Right cardiac atrium (tissue), 5 donors: ENCODE measurements around the gene TLR6. TPM values are rescaled to one million over a fixed set of nuclear protein-coding genes. Genes with fewer than 3 reads are reported as not detected.

Source experiments
- ATAC-seq, 2 donors: fragments of 200-7000 bp; cut with Tn5 transposase; one replicate each; pipeline versions ENCODE4 v1.8.0 to v1.9.1; 2020; ENCODE audit warnings: moderate library complexity in 2 of 2, mild to moderate bottlenecking in 1 of 2
- DNase-seq, 3 donors: peaks; one replicate each; pipeline ENCODE4 v3.0.0-alpha.2; 2020
- H3K27ac ChIP-seq: one replicate; pipeline ENCODE4 v1.5.1; 2013; ENCODE audit warnings: mild to moderate bottlenecking, low read length, control low read depth, moderate library complexity
- H3K27me3 ChIP-seq: one replicate; pipeline ENCODE4 v1.6.1; 2013; ENCODE audit not compliant: control insufficient read depth, insufficient read depth
- H3K4me1 ChIP-seq: one replicate; pipeline ENCODE4 v1.6.1; 2013; ENCODE audit warnings: low read length; ENCODE audit not compliant: control insufficient read depth, insufficient read depth
- H3K4me3 ChIP-seq: one replicate; pipeline ENCODE4 v1.5.1; 2013; ENCODE audit warnings: low read length, control low read depth
- H3K9me3 ChIP-seq: one replicate; pipeline ENCODE4 v1.6.1; 2013; ENCODE audit warnings: low read length; ENCODE audit not compliant: control insufficient read depth
- WGBS: extraction: QIAGEN DNeasy Blood & Tissue Kit; methylation state at CpG from one replicate; pipeline ENCODE4 v1.1.7; 2013; 5-methylcytosine and 5-hydroxymethylcytosine counted together
- intact Hi-C, 4 donors: fragments of 100-400 bp; cut with DNase I; formaldehyde crosslinking; loops; one replicate each; pipeline versions ENCODE4 v1.11.0 to v1.14.0; 2022 to 2023
- polyA plus RNA-seq: library from polyadenylated mRNA; stranded (reverse); fragments of 200-250 nt; gene quantifications from one replicate; pipeline ENCODE4 v1.2.3, GENCODE V29; 2013
- total RNA-seq, 4 donors: library from RNA; stranded (reverse); fragmentation: NEBNext Ultra II Directional; extraction: Animal tissue kit (Norgen Biotek cat#: 25700); gene quantifications; one replicate each; pipeline ENCODE4 v1.2.1, GENCODE V29; 2021
- donor health status: healthy with polysubstance abuse.
- donor health status: DM: no; HTN: yes; CAD: no.
- donor health status: DM: no; HTN: no; CAD: no.
- donor health status: DM: no; HTN: yes; CAD: no; lungs with severe emphysema.
- donor health status: DM: yes; HTN: yes; CAD: no.

Gene TLR6
- total and polyA plus RNA-seq, 5 donors: 0.20 to 3.3 (median 2.0) TPM

DNA sequence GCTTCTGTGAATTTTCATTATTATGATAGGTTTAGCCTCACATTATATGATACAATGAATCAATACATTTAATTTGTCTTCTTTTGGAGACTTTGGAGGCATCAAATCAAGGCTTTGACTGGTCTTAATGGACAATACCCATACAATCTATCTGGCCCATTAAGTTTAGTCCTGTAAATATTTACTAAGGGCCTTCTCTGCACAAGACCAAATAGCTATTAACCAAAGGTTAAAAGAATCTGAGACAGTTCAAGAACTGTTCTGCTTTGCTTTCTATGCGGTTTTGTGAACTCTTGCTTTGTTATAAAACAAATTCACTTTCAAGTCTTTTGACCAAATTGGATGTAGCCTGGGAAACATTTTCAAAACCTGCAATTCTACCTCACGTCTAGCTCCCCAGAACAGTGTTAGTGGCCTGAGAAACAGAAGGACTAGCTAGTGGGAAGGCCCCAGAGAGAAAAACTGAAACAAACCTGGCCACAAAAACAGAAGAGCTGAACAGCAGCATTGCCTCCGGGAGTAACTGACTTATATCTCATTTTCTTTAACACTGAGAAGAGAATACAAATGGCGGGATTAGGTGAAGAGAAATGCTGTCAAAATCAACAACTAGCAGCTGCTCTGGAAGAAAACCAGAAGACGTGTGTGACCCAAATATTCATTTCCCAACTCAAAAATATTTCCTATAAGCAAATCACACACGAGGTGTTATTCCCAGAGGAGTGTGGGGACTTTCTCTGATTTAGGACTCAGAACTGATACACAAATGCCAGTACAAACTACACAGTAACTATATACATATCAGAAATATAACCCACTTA, 52.6 kb downstream of the TLR6 start:
- Histone ChIP-seq H3K4me3 (peak overlapping the region; percentile 38), H3K27me3 (no peaks in the 10 kb centered on the region), H3K4me1 (peaks cover 2% of the 10 kb centered on the region), H3K9me3 (no peaks in the 10 kb centered on the region), H3K27ac (no peak overlapping the region)
- WGBS: 41% methylated on average over 6 of the region's 6 CpGs
- DNase-seq (no peak), ATAC-seq (no peak)
- intact Hi-C loops: no loop called here

- H3K4me1 ChIP-seq: peaks cover 2% of the 10 kb centered on the region
- H3K9me3 ChIP-seq: no peaks in the 10 kb centered on the region
- DNase-seq (no peak), ATAC-seq (no peak)
- H3K27me3 ChIP-seq: no peaks in the 10 kb centered on the region
- WGBS: 94% methylated on average over 15 of the region's 15 CpGs
- no peak overlapping the region for H3K27ac ChIP-seq
- intact Hi-C loops: no loop called here
- no peak overlapping the region for H3K4me3 ChIP-seq
These were observed 53.9 kb downstream of the TLR6 start for GRCh38 chr4:38802561-38803355.

GRCh38 chr4:38800961-38801450, 55.6 kb downstream of the TLR6 start:
- no peaks in the 10 kb centered on the region for H3K27me3 ChIP-seq
- no peak overlapping the region for H3K27ac ChIP-seq
- WGBS: 87% methylated on average over 3 of the region's 3 CpGs
- intact Hi-C loops: no loop called here
- H3K4me1 ChIP-seq: peaks cover 2% of the 10 kb centered on the region
- H3K4me3 ChIP-seq: no peak overlapping the region
- H3K9me3 ChIP-seq: no peaks in the 10 kb centered on the region
- DNase-seq: no peak
- ATAC-seq: no peak

GRCh38 chr4:38800366-38800765, 56.3 kb downstream of the TLR6 start:
- intact Hi-C loops: no loop called here
- Histone ChIP-seq H3K27me3 (no peaks in the 10 kb centered on the region), H3K4me1 (no peaks in the 10 kb centered on the region), H3K27ac (no peak overlapping the region), H3K9me3 (no peaks in the 10 kb centered on the region), H3K4me3 (no peak overlapping the region)
- DNase-seq (no peak), ATAC-seq (no peak)
- WGBS: 85% methylated on average over 2 of the region's 2 CpGs

DNA sequence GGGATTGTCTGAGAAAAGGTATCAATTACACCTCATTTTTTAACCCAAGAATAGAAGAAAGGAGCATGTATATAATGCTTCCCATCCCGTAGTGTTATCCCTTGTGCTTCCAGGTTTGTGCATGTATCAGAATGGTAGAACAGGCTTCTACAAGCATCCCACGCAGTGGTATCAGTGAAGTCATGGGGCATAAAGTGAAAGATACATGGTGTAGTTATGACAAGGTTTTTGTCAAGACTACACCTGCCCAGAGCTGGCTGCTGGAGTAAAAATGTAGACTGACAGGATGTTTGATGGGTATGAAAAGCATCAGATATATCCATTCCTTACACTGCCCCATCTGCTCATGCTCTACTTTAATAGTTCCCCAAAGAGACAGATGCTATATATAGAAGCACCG, 61.5 kb downstream of the TLR6 start:
- ATAC-seq (no peak), DNase-seq (no peak)
- 84% methylated on average over 3 of the region's 3 CpGs for WGBS
- intact Hi-C loops: no loop called here
- Histone ChIP-seq H3K4me1 (no peaks in the 10 kb centered on the region), H3K27ac (no peak overlapping the region), H3K9me3 (no peaks in the 10 kb centered on the region), H3K27me3 (no peaks in the 10 kb centered on the region), H3K4me3 (no peak overlapping the region)

DNA sequence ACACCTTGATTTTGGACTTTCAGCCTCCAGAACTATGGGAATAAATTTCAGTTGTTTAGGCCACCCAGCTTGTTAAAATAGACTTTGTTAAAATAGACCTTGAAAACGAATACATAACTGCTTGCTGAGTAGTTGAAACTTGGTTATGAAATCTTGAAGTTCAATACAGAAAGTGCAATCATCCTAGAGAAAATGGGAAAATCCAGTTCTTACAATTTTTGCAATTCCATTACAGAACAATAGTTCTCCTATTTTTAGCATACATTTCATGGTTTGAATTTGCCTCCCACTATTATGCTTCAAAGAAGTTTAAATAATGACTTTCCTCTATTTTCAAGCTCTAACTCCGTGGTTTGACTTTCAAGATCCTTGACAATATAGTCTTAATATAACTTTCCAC, 62.6 kb downstream of the TLR6 start:
- no peak overlapping the region for H3K4me3 ChIP-seq
- DNase-seq (no peak), ATAC-seq (no peak)
- no peaks in the 10 kb centered on the region for H3K9me3 ChIP-seq
- no peaks in the 10 kb centered on the region for H3K4me1 ChIP-seq
- no peaks in the 10 kb centered on the region for H3K27me3 ChIP-seq
- intact Hi-C loops: no loop called here
- H3K27ac ChIP-seq: no peak overlapping the region
- 72% methylated on average over 2 of the region's 2 CpGs for WGBS

GRCh38 chr4:38791010-38791409, 65.6 kb downstream of the TLR6 start:
- no peak for DNase-seq
- no peak overlapping the region for H3K4me3 ChIP-seq
- ATAC-seq: peak in 1 of 2 donors; percentile 36
- intact Hi-C loops: no loop called here
- 63% methylated on average over 2 of the region's 2 CpGs for WGBS
- no peaks in the 10 kb centered on the region for H3K9me3 ChIP-seq
- H3K27me3 ChIP-seq: no peaks in the 10 kb centered on the region
- no peaks in the 10 kb centered on the region for H3K4me1 ChIP-seq
- no peak overlapping the region for H3K27ac ChIP-seq

GRCh38 chr4:38788317-38788716, 68.3 kb downstream of the TLR6 start:
- Histone ChIP-seq H3K4me3 (no peak overlapping the region), H3K27me3 (no peaks in the 10 kb centered on the region), H3K27ac (no peak overlapping the region), H3K9me3 (no peaks in the 10 kb centered on the region), H3K4me1 (no peaks in the 10 kb centered on the region)
- WGBS: 56% methylated on average over 1 of the region's 1 CpG
- ATAC-seq (no peak), DNase-seq (no peak)
- intact Hi-C loops: no loop called here

- 86% methylated on average over 4 of the region's 4 CpGs for WGBS
- Histone ChIP-seq H3K4me1 (no peaks in the 10 kb centered on the region), H3K4me3 (no peak overlapping the region), H3K27me3 (no peaks in the 10 kb centered on the region), H3K27ac (no peak overlapping the region), H3K9me3 (no peaks in the 10 kb centered on the region)
- ATAC-seq: no peak
- no peak for DNase-seq
- intact Hi-C loops: no loop called here
These were observed 68.9 kb downstream of the TLR6 start for GRCh38 chr4:38787693-38788092.

DNA sequence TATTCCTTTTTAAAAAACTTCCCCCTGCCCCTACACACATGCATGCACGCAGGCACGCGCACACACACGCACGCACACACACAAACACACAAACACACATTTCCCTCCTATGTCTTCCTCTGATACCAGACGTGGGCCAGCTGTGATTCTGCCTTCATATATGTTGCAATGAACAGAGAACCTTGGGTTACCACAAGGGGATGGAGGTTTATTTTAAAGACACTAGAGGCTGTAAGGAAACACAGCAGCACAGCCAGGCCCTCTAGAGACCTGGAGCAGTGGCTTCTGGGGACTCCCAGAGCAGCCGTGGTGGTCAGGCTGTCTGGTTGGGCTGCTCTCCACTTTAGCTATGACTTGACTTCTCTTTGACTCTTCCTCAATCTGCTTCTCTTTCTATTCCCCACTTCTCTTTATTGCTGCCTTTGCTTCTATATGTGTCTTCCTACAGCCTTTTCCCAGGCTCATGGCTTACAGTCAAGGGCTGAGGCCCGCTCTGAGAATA, 70.7 kb downstream of the TLR6 start:
- Histone ChIP-seq H3K9me3 (no peaks in the 10 kb centered on the region), H3K4me3 (no peak overlapping the region), H3K4me1 (no peaks in the 10 kb centered on the region), H3K27me3 (no peaks in the 10 kb centered on the region), H3K27ac (no peak overlapping the region)
- ATAC-seq (peak; percentile 67 to 71), DNase-seq (peak in 1 of 3 donors; percentile 71)
- 83% methylated on average over 8 of the region's 8 CpGs for WGBS
- intact Hi-C loops: no loop called here
